ENCODE results near the gene RASAL1.

GRCh38 chr12:113111247-113111646 is 24.3 kb downstream of the RASAL1 start:
- TF ChIP-seq SIN3A (IDR thresholded peaks at IDR 0.05; ENCODE audit: borderline replicate concordance, insufficient read depth, low read length) (no peak), POLR2AphosphoS5 (IDR thresholded peaks at IDR 0.05; ENCODE audit: low read depth, low read length) (no peak), TAF1 (IDR thresholded peaks at IDR 0.05; ENCODE audit: borderline replicate concordance, insufficient read depth, low read length) (no peak), FOXP2 (optimal IDR thresholded peaks at IDR 0.05; ENCODE audit: borderline replicate concordance, extremely low read depth, extremely low read length, insufficient read depth) (no peak)
- TF ChIP-seq, protein P1, sequence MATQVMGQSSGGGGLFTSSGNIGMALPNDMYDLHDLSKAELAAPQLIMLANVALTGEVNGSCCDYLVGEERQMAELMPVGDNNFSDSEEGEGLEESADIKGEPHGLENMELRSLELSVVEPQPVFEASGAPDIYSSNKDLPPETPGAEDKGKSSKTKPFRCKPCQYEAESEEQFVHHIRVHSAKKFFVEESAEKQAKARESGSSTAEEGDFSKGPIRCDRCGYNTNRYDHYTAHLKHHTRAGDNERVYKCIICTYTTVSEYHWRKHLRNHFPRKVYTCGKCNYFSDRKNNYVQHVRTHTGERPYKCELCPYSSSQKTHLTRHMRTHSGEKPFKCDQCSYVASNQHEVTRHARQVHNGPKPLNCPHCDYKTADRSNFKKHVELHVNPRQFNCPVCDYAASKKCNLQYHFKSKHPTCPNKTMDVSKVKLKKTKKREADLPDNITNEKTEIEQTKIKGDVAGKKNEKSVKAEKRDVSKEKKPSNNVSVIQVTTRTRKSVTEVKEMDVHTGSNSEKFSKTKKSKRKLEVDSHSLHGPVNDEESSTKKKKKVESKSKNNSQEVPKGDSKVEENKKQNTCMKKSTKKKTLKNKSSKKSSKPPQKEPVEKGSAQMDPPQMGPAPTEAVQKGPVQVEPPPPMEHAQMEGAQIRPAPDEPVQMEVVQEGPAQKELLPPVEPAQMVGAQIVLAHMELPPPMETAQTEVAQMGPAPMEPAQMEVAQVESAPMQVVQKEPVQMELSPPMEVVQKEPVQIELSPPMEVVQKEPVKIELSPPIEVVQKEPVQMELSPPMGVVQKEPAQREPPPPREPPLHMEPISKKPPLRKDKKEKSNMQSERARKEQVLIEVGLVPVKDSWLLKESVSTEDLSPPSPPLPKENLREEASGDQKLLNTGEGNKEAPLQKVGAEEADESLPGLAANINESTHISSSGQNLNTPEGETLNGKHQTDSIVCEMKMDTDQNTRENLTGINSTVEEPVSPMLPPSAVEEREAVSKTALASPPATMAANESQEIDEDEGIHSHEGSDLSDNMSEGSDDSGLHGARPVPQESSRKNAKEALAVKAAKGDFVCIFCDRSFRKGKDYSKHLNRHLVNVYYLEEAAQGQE (IDR thresholded peaks at IDR 0.05; ENCODE audit: insufficient read depth in 1 of 2, low read depth in 2 of 2, low read length in 2 of 2): no peak

All from PFSK-1 (cell line).